HepG2 (cell line): Measurements from ENCODE around the gene PCDHGA5. TPM values are rescaled to one million over a fixed set of nuclear protein-coding genes. Genes with fewer than 3 reads are reported as not detected.
"Not testable (repeated sequence)": the region's sequence is repeated elsewhere in the genome, so short reads cannot be mapped to it uniquely, and the experiment has no call there.

ENCODE experiments used
- ATAC-seq: fragments of 200-7000 bp; cut with Tn5 transposase; 3 replicates; pipeline ENCODE4 v1.9.1; 2020; ENCODE audit warnings: mild to moderate bottlenecking, moderate library complexity
- BruUV-seq: library from RNA; stranded (reverse); fragments of 400-500 nt; replicated peaks from 2 replicates; lab custom pipeline; 2021; lab: Mats Ljungman, UMichigan
- CTCF ChIA-PET: fragments of 300-600 bp; formaldehyde crosslinking; extraction: SDS; loops from one replicate; lab custom pipeline; 2021; ENCODE audit warnings: low total read pairs, inconsistent platforms, low intra/inter-chr PET ratio; lab: Yijun Ruan, JAX
- POLR2A ChIA-PET: fragments of 350-600 bp; sonication (Branson Sonifier 250); formaldehyde crosslinking; loops from one replicate; lab custom pipeline; 2020; ENCODE audit warnings: antibody characterized with exemption, inconsistent platforms; lab: Yijun Ruan, JAX
- DNase-seq: peaks from one replicate; pipeline ENCODE4 v3.0.0-alpha.2; 2015; ENCODE audit warnings: low spot score
- FAIRE-seq: peaks from 3 replicates; lab custom pipeline; 2011; peaks lifted over from hg19 to GRCh38; lab: Jason Lieb, UNC
- H2AFZ ChIP-seq: one replicate; pipeline ENCODE4 v1.6.1; 2011; ENCODE audit warnings: low read length, inconsistent platforms
- H3K27ac ChIP-seq: fragments of 300-600 bp; 3 replicates; pipeline ENCODE4 v1.8.0; 2011; ENCODE audit warnings: mixed run types, mild to moderate bottlenecking, mixed read lengths, low read length, inconsistent platforms; ENCODE audit not compliant: insufficient read depth; ENCODE audit errors: extremely low read length
- H3K27me3 ChIP-seq, 2 experiments: fragments of 200-600 bp in 1 of 2; 2 replicates in 1 of 2; 3 replicates in 1 of 2; pipeline versions ENCODE4 v1.6.0 to v1.8.0; 2011; ENCODE audit warnings: low read length in 2 of 2, mild to moderate bottlenecking in 2 of 2, moderate library complexity in 2 of 2, inconsistent platforms in 1 of 2; ENCODE audit not compliant: insufficient read depth in 2 of 2, control insufficient read depth in 1 of 2
- H3K36me3 ChIP-seq, 2 experiments: fragments of 200-600 bp in 1 of 2; replicated peaks in 1 of 2; 2 replicates in 1 of 2; 3 replicates in 1 of 2; pipeline versions ENCODE4 v1.5.1 to v1.8.0; 2011; ENCODE audit warnings: low read length in 2 of 2, inconsistent platforms in 1 of 2; ENCODE audit not compliant: insufficient read depth in 2 of 2, control insufficient read depth in 1 of 2
- H3K4me1 ChIP-seq: 2 replicates; pipeline ENCODE4 v1.5.1; 2012; ENCODE audit warnings: low read length, inconsistent platforms; ENCODE audit not compliant: insufficient read depth
- H3K4me2 ChIP-seq: 2 replicates; pipeline ENCODE4 v1.6.0; 2011; ENCODE audit warnings: low read depth, low read length, inconsistent platforms
- H3K4me3 ChIP-seq, 3 experiments: fragments of 200-600 bp in 1 of 3; sonication (generic), shearing (Covaris generic) in 1 of 3; replicated peaks in 1 of 3; 2 replicates each; pipeline ENCODE4 v1.5.1; 2011 to 2016; ENCODE audit warnings: low read length in 3 of 3, inconsistent platforms in 2 of 3, low read depth in 2 of 3, mild to moderate bottlenecking in 2 of 3, control low read depth in 1 of 3, mixed read lengths in 1 of 3; ENCODE audit not compliant: insufficient read depth in 1 of 3
- H3K79me2 ChIP-seq: one replicate; pipeline ENCODE4 v1.6.1; 2011; ENCODE audit warnings: low read length, inconsistent platforms; ENCODE audit not compliant: insufficient read depth
- H3K9ac ChIP-seq: 2 replicates; pipeline ENCODE4 v1.6.0; 2011; ENCODE audit warnings: mild to moderate bottlenecking, low read depth, low read length, inconsistent platforms; ENCODE audit not compliant: insufficient read depth
- H3K9me3 ChIP-seq: 2 replicates; pipeline ENCODE4 v1.5.1; 2012; ENCODE audit warnings: mild to moderate bottlenecking, low read length
- H4K20me1 ChIP-seq: 2 replicates; pipeline ENCODE4 v1.6.0; 2011; ENCODE audit warnings: inconsistent platforms, mild to moderate bottlenecking, low read length, moderate library complexity; ENCODE audit not compliant: insufficient read depth
- AHDC1 ChIP-seq: sonication (generic); formaldehyde crosslinking; IDR thresholded peaks from 2 replicates; pipeline ENCODE4 v1.5.1; 2020; ENCODE audit warnings: mild to moderate bottlenecking, missing genetic modification reagents, borderline replicate concordance
- RXRB ChIP-seq: IDR thresholded peaks from 2 replicates; pipeline ENCODE4 v1.6.1; 2016; ENCODE audit warnings: borderline replicate concordance, missing genetic modification reagents, missing compliant biosample characterization
- ZNF788 ChIP-seq: sonication (generic); formaldehyde crosslinking; IDR thresholded peaks from 2 replicates; pipeline ENCODE4 v1.5.0; 2020; ENCODE audit warnings: mild to moderate bottlenecking, missing genetic modification reagents, borderline replicate concordance
- WGBS: methylation state at CpG from one replicate; pipeline ENCODE4 v1.1.6; 2017; ENCODE audit warnings: low lambda C conversion rate; 5-methylcytosine and 5-hydroxymethylcytosine counted together
- in situ Hi-C: cut with HindIII; loops from 2 replicates; pipeline ENCODE4 v1.10.0; 2017; ENCODE audit warnings: low pct_unique_long_range_greater_than_20kb; ENCODE audit not compliant: extremely low pct_ligation_motif_present
- intact Hi-C: fragments of 100-400 bp; cut with micrococcal nuclease; formaldehyde crosslinking; loops from one replicate; pipeline ENCODE4 v1.10.0; 2022; ENCODE audit not compliant: unreplicated experiment
- polyA plus RNA-seq, 8 experiments: library from polyadenylated mRNA; depleted of rRNA in 3 of 8; stranded (reverse) in 7 of 8; unstranded in 1 of 8; fragments of >200 nt; fragmentation: Illumina TruSeq in 4 of 8; extraction: Trizol in 4 of 8; gene quantifications; 2 replicates each; pipeline versions ENCODE4 v1.2.1 to v1.2.3, GENCODE V29; 2011 to 2016; ENCODE audit warnings: low read depth in 4 of 8, missing spikeins in 1 of 8, mixed read lengths in 1 of 8; ENCODE audit not compliant: insufficient read depth in 1 of 8
- total RNA-seq, 5 experiments: library from RNA; depleted of rRNA; stranded (reverse); fragments of >200 nt; fragmentation: Illumina TruSeq; extraction: Trizol; gene quantifications; 2 replicates each; pipeline ENCODE4 v1.2.3, GENCODE V29; 2016; ENCODE audit warnings: low read depth in 1 of 5

The PCDHGA5 gene
- total and polyA plus RNA-seq, 2 of the 13 experiments (the other 11 are each of a cell fraction or from before 2014, with no cell fraction given): 0.27 to 0.32 TPM

- no peak for TF ChIP-seq ZNF788 (CRISPR knock-in tag)
- TF ChIP-seq AHDC1 (CRISPR knock-in tag): no peak
- no peak for TF ChIP-seq RXRB (CRISPR knock-in tag)
- TF ChIP-seq, all 625 proteins: peak for 0
Measured at GRCh38 chr5:141374627-141375026, 10.7 kb downstream of the PCDHGA5 start (continued).

DNA sequence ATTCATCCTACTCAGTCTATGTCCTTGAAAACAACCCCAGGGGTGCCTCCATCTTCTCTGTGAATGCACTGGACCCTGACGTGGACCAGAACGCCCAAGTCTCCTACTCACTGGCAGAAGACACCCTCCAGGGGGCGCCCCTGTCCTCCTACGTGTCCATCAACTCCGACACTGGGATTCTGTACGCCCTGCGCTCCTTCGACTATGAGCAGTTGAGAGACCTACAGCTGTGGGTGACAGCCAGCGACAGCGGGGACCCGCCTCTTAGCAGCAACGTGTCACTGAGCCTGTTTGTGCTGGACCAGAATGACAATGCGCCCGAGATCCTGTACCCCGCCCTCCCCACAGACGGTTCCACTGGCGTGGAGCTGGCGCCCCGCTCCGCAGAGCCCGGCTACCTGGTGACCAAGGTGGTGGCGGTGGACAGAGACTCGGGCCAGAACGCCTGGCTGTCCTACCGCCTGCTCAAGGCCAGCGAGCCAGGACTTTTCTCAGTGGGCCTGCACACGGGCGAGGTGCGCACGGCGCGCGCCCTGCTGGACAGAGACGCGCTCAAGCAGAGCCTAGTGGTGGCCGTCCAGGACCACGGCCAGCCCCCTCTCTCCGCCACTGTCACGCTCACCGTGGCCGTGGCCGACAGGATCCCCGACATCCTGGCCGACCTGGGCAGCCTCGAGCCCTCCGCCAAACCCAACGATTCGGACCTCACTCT is 11.6 kb downstream of the PCDHGA5 start:
- CTCF ChIA-PET, FAIRE-seq, intact Hi-C loops: not testable (repeated sequence)

More for the DNA sequence above, 11.6 kb downstream of the PCDHGA5 start:
- DNase-seq, H3K4me1 ChIP-seq, H2AFZ ChIP-seq, H3K9ac ChIP-seq, H3K79me2 ChIP-seq, POLR2A ChIA-PET, H3K27me3 ChIP-seq, H3K27ac ChIP-seq, H3K4me3 ChIP-seq, in situ Hi-C loops, BruUV-seq, H3K4me2 ChIP-seq, H3K36me3 ChIP-seq, ATAC-seq, H4K20me1 ChIP-seq: not testable (repeated sequence)
- peaks cover 47% of the 10 kb centered on the region for H3K9me3 ChIP-seq
- 66% methylated on average over 18 of the region's 48 CpGs for WGBS
